GM19463 (cell line): Measurements from ENCODE around the gene XYLB.

Experiments used
- ATAC-seq: cut with Tn5 transposase; IDR thresholded peaks from one replicate; pipeline ENCODE4 v1.9.1; 2021; ENCODE audit warnings: mild to moderate bottlenecking, moderate library complexity; ENCODE audit not compliant: unreplicated experiment

Gene XYLB

GRCh38 chr3:38361496-38361895, 14.9 kb downstream of the XYLB start:
- ATAC-seq = no peak

DNA sequence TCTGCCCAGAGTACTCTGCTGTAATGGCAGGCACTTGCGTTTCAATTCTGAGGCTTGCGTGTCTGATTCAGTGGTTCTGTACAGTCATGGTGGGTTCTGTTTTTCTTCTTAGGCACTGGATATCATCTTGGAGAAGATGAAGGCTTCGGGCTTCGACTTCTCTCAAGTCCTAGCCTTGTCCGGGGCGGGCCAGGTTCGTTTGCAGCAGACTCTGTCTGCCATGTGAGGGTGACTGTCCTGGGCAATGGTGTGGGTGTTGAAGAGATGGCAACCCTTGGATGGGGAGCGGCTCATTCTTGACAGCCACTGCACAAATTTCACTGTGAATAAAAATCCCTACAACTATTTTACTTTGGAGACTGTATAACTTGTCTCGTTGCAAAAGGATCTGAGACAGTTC, 16.2 kb downstream of the XYLB start:
- ATAC-seq = no peak

DNA sequence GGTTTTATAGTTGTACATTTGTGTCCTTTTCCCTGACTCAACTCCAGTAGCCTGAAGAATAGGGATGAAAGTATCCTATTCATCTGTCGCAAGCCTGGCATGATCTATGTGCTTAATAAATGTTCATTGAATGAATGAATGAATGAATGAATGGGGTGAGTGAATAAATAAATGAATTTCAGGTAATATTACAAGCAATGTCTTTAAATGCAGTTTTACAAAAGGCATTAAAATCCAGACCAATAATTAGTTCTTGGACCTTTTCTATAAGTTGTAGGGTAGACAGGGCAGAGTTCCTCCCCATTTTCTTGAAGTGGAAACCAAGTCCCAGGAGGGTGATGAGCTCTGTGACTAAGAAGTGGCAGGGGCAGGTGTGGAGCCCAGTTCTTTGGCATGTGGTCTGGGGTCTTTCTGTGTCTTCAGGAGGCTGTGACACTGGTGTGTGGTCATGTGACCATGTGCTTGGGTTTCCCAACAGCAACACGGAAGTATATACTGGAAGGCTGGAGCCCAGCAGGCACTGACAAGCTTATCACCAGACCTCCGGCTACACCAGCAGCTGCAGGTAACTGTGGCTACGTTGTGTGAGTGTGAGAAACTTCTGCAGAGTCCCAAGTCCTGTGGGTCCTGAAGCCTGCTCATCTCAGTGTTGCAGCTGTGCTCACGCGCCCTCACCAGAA, 18.3 kb downstream of the XYLB start:
- no peak for ATAC-seq

DNA sequence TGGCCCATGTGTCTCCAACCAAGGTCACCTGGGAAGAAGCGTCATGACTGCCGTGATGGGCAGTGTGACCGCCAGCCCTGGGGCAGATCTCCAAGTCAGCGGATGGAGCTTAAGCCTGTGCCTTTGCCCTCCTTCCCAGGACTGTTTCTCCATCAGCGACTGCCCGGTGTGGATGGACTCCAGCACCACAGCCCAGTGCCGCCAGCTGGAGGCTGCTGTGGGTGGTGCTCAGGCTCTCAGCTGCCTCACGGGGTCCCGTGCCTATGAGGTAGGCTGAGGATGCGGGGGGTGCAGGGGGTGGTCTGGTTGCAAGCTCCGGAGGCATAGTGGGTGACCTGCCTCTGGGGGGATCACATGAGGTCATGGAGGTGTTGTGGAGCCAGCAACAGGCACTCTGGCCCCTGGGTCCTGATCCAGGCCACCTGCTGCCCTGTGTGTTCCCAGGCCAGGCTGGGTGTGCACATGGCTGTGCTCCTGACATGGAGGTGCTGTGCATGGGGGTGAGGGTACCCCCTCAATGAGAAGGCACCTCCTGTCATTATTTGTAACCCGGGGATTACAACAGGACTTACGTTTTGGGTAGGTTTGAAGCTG, 19.0 kb downstream of the XYLB start:
- no peak for ATAC-seq

DNA sequence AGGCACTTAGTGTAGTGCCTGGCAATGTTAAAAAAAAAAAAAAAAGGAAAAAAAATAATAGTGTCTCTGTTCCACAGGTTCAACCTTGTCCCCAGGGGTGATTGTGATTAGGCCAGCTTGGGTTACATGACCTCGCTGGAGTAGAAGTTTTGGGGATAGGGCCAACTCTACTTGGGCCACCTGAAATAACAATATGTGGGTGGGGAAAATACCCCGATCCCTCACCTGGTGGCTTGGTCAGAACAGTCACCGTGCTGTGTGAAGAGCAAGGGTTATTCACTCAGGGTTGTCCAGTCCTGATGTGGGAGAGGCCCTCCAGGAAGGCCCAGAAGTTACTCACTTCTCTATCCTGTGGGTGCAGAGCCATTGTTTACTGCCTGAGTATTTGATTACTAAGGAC, 19.5 kb downstream of the XYLB start:
- ATAC-seq = no peak

- no peak for ATAC-seq
These were observed 21.2 kb downstream of the XYLB start for GRCh38 chr3:38367779-38368178.

DNA sequence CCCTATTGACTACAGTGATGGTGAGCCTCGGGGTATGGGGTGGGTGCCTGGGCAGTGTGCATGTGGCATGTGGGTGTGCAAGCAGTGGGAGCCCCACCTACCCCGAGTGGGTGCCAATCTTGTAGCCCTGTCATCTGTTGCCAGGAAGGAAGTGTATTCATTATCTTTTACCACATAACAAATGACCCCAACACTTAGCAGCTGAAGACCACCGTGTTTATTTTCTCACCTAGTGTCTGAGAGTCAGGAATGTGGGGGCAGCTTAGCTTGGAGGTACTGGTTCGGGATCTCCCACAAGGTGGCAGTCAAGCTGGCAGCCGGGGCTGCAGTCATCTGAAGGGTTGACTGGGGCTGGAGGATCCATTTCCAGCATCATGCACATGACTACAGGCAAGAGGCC, 21.7 kb downstream of the XYLB start:
- no peak for ATAC-seq

- ATAC-seq = no peak
These were observed 22.6 kb downstream of the XYLB start for GRCh38 chr3:38369186-38369585.

GRCh38 chr3:38370149-38370548, 23.6 kb downstream of the XYLB start:
- no peak for ATAC-seq

- ATAC-seq = no peak
These were observed 24.3 kb downstream of the XYLB start for GRCh38 chr3:38370861-38371260.

GRCh38 chr3:38371541-38372213, 25.1 kb downstream of the XYLB start:
- no peak for ATAC-seq

- no peak for ATAC-seq
These were observed 25.6 kb downstream of the XYLB start for GRCh38 chr3:38372214-38372601.

DNA sequence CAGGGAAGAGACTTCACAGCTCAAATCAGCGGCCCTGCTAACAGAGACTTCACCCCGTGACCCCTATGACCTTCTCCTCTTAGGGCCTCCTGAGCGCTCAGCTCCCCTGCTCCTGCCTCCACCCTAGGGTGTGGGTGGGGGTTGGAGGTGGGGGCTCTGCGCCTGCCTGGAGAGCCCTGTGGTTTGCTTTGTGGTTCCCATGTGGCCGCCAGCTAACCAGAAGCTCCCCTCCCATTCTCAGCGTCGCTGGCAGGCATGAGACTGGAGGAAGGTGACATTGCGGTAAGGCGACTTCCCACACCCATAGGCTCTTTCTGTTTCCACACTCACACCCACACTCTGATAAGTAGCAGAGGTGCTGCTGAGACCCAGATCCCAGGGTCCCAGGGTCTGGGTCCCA, 27.6 kb downstream of the XYLB start:
- no peak for ATAC-seq

GRCh38 chr3:38375072-38375471, 28.5 kb downstream of the XYLB start:
- ATAC-seq = no peak

DNA sequence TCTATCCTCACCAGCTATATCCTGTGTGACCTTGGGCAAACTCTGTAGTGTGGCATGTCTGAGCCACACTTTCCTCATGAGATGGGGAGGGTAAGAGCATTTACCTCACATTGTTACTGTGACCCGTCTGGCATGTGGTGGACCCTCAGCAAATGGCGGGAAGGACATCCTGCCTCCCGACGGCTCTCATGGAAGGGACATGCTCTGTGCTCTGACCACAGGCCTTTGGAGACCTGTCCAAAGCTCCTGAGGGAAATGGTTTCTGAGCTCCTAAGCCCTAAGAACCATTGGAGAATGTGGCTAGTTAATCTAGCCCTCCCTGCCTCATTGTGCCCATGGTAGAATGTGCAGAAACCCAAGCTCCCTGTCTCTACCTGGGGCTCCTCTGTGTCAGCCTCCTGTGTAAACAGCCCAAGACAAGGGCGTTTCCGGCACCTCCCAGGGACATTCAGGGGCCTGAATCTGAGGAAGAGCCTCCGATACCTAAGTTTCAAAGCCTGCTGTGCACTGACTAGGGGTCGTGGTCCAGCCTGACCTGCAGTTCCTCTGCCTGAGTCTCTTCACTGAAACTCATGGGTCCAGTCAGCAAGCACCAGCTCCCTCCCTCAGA, 29.0 kb downstream of the XYLB start:
- ATAC-seq = no peak

GRCh38 chr3:38376098-38376816, 29.7 kb downstream of the XYLB start:
- no peak for ATAC-seq

DNA sequence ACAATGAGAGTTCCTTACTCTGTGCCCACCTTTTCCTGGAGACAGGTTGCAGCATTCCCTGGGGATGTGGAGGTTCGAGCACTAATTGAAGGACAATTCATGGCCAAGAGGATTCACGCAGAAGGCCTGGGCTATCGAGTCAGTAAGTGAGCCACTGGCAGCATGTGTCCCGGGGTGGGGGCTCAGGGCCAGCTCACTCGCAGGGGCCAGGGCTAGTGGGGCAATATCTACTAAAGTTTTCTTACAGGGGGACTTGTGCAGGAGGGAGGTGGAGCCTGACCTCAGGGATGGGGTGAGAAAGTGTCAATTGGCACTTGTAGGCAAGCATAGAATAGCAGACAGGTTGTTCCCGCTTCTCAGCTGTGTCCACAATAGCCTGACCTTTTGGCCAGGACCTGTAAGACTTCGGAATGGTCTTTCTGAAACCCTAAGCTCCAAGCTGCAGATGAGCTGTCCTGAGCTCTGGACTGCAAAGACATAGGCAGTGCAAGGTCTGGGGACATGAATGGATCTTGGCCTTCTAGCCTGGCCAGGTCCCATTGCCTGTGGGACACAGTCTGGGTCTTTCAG, 32.7 kb downstream of the XYLB start:
- no peak for ATAC-seq

DNA sequence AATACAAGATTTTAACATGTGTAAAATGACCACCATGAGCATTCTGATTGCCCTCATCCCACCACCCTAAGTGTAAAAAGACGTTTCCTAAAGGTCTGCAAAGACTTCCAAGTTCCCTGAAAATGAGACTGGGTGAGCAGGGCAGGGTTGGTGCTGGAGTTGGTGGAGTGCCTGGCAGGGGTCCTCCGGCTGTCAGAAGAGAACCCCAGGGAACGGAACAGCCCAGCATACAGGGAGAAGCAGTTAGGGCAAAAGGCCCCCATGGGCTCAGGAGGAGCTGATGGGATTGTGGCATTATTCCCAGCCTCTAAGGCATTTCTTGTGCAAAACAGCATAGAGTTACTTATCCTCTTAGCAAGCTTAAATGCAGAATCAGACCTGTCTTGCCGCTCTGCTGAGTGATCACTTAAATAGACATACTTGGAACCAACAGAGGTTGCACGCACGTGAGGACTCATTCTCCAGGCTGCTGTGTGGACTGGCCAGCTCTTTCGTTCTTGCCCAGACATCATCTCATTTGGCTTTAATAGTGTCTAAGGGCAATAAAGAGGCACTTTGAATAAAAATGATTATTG, 36.0 kb downstream of the XYLB start:
- no peak for ATAC-seq

- no peak for ATAC-seq
These were observed 36.7 kb downstream of the XYLB start for GRCh38 chr3:38383156-38383875.
